H1 (cell line): ENCODE results near the gene ALDH1A3. TPM values are rescaled to one million over a fixed set of nuclear protein-coding genes. Genes with fewer than 3 reads are reported as not detected.

Source experiments
- CTCF ChIA-PET: fragments of 300-600 bp; sonication (Branson Sonifier 250); formaldehyde crosslinking; loops from one replicate; lab custom pipeline; 2021; ENCODE audit not compliant: partially characterized antibody; lab: Charles Lee
- POLR2A ChIA-PET: fragments of 300-600 bp; sonication (Branson Sonifier 250); formaldehyde crosslinking; loops from one replicate; lab custom pipeline; 2021; ENCODE audit warnings: inconsistent platforms; ENCODE audit not compliant: partially characterized antibody; lab: Charles Lee
- DNase-seq, 2 experiments: peaks; one replicate each; pipeline versions ENCODE4 v3.0.0 to v3.0.0-alpha.2; 2010 to 2022; ENCODE audit warnings: low spot score in 2 of 2, low read depth in 1 of 2, mixed read lengths in 1 of 2
- FAIRE-seq: peaks from 2 replicates; lab custom pipeline; 2011; peaks lifted over from hg19 to GRCh38; lab: Jason Lieb, UNC
- H2AFZ ChIP-seq: 2 replicates; pipeline ENCODE4 v1.8.1; 2012; ENCODE audit warnings: low read length, inconsistent platforms
- H2AK5ac ChIP-seq: 2 replicates; pipeline ENCODE4 v1.6.1; 2013; ENCODE audit warnings: low read depth, low read length
- H2BK120ac ChIP-seq: replicated peaks from 2 replicates; pipeline ENCODE3; 2013; ENCODE audit warnings: low read depth, low read length, inconsistent platforms
- H2BK12ac ChIP-seq: 2 replicates; pipeline ENCODE4 v1.6.1; 2013; ENCODE audit warnings: low read depth, low read length
- H2BK15ac ChIP-seq: 2 replicates; pipeline ENCODE4 v1.6.1; 2013; ENCODE audit warnings: low read length
- H2BK20ac ChIP-seq: 2 replicates; pipeline ENCODE4 v1.6.1; 2013; ENCODE audit warnings: low read length
- H2BK5ac ChIP-seq: 2 replicates; pipeline ENCODE4 v1.6.1; 2013; ENCODE audit warnings: low read depth, low read length
- H3K14ac ChIP-seq: 2 replicates; pipeline ENCODE4 v1.6.1; 2013; ENCODE audit warnings: inconsistent platforms; ENCODE audit not compliant: insufficient read length
- H3K18ac ChIP-seq: 2 replicates; pipeline ENCODE4 v1.6.1; 2013; ENCODE audit warnings: low read length; ENCODE audit errors: extremely low read depth
- H3K23ac ChIP-seq: 2 replicates; pipeline ENCODE4 v1.6.1; 2013; ENCODE audit warnings: inconsistent platforms; ENCODE audit not compliant: insufficient read length
- H3K23me2 ChIP-seq: 2 replicates; pipeline ENCODE4 v1.6.1; 2013; ENCODE audit warnings: low read depth, low read length
- H3K27ac ChIP-seq: 2 replicates; pipeline ENCODE4 v1.6.1; 2011; ENCODE audit warnings: low read depth, low read length, inconsistent platforms
- H3K27me3 ChIP-seq, 4 experiments: replicated peaks in 1 of 4; 1 replicate in 1 of 4; 2 replicates in 3 of 4; pipeline versions ENCODE4 v1.6.1 to v1.8.1; 2011 to 2013; ENCODE audit warnings: low read length in 3 of 4, mild to moderate bottlenecking in 3 of 4, inconsistent platforms in 2 of 4, mixed read lengths in 2 of 4, moderate library complexity in 1 of 4; ENCODE audit not compliant: control insufficient read depth in 3 of 4, insufficient read depth in 3 of 4; ENCODE audit errors: extremely low read depth in 1 of 4
- H3K36me3 ChIP-seq, 4 experiments: 2 replicates each; pipeline versions ENCODE4 v1.6.1 to v1.8.1; 2011 to 2013; ENCODE audit warnings: mild to moderate bottlenecking in 4 of 4, low read length in 3 of 4, moderate library complexity in 2 of 4, control low read depth in 1 of 4, inconsistent platforms in 1 of 4; ENCODE audit not compliant: insufficient read depth in 4 of 4, control insufficient read depth in 2 of 4
- H3K4ac ChIP-seq: replicated peaks from 2 replicates; pipeline ENCODE3; 2013; ENCODE audit warnings: low read length, low read depth, mixed read lengths, inconsistent platforms; ENCODE audit not compliant: insufficient read length
- H3K4me1 ChIP-seq, 4 experiments: replicated peaks in 1 of 4; 1 replicate in 1 of 4; 2 replicates in 3 of 4; pipeline versions ENCODE4 v1.6.1 to v1.8.1; 2011 to 2013; ENCODE audit warnings: low read length in 3 of 4, inconsistent platforms in 2 of 4, mixed read lengths in 1 of 4; ENCODE audit not compliant: insufficient read depth in 4 of 4, control insufficient read depth in 3 of 4
- H3K4me2 ChIP-seq, 2 experiments: 2 replicates each; pipeline versions ENCODE4 v1.6.1 to v1.8.1; 2011 to 2013; ENCODE audit warnings: low read depth in 2 of 2, low read length in 2 of 2, control low read depth in 1 of 2, inconsistent platforms in 1 of 2, mild to moderate bottlenecking in 1 of 2; ENCODE audit not compliant: insufficient read depth in 1 of 2
- H3K4me3 ChIP-seq, 4 experiments: fragments of 200-600, 300-600 bp in 1 of 4; sonication (generic), shearing (Covaris generic), sonication (Bioruptor Twin) in 1 of 4; 2 replicates each; pipeline versions ENCODE4 v1.5.1 to v1.8.1; 2011 to 2016; ENCODE audit warnings: low read length in 4 of 4, low read depth in 3 of 4, control low read depth in 2 of 4, inconsistent platforms in 2 of 4, mild to moderate bottlenecking in 2 of 4, mixed read lengths in 1 of 4, moderate library complexity in 1 of 4; ENCODE audit not compliant: insufficient read depth in 2 of 4; ENCODE audit errors: extremely low read depth in 1 of 4
- H3K56ac ChIP-seq: replicated peaks from 2 replicates; pipeline ENCODE3; 2013; ENCODE audit warnings: low read depth, mild to moderate bottlenecking, mixed read lengths, low read length, inconsistent platforms; ENCODE audit not compliant: insufficient read length
- H3K79me1 ChIP-seq: 2 replicates; pipeline ENCODE4 v1.6.1; 2013; ENCODE audit warnings: low read depth, low read length, control low read depth
- H3K79me2 ChIP-seq, 2 experiments: 2 replicates each; pipeline versions ENCODE4 v1.6.1 to v1.8.1; 2012 to 2013; ENCODE audit warnings: low read length in 2 of 2, mild to moderate bottlenecking in 2 of 2, inconsistent platforms in 1 of 2; ENCODE audit not compliant: insufficient read depth in 2 of 2, control insufficient read depth in 1 of 2
- H3K9ac ChIP-seq, 4 experiments: replicated peaks in 1 of 4; 1 replicate in 1 of 4; 2 replicates in 3 of 4; pipeline versions ENCODE4 v1.6.1 to v1.8.1; 2011 to 2013; ENCODE audit warnings: low read depth in 3 of 4, low read length in 3 of 4, control low read depth in 2 of 4, mild to moderate bottlenecking in 2 of 4, moderate library complexity in 2 of 4, inconsistent platforms in 1 of 4; ENCODE audit errors: extremely low read depth in 1 of 4
- H3K9me3 ChIP-seq, 2 experiments: 2 replicates each; pipeline versions ENCODE4 v1.6.1 to v1.8.1; 2012 to 2013; ENCODE audit warnings: mild to moderate bottlenecking in 2 of 2, moderate library complexity in 2 of 2, control low read depth in 1 of 2, inconsistent platforms in 1 of 2, low read depth in 1 of 2, low read length in 1 of 2, mixed read lengths in 1 of 2; ENCODE audit not compliant: insufficient read depth in 2 of 2
- H4K20me1 ChIP-seq, 2 experiments: replicated peaks in 1 of 2; 2 replicates each; pipeline versions ENCODE3 to v1.8.1; 2011 to 2013; ENCODE audit warnings: inconsistent platforms in 2 of 2, low read length in 2 of 2, mild to moderate bottlenecking in 1 of 2; ENCODE audit not compliant: insufficient read depth in 2 of 2, control insufficient read depth in 1 of 2
- H4K5ac ChIP-seq: 2 replicates; pipeline ENCODE4 v1.6.1; 2013; ENCODE audit warnings: low read length, low read depth, mixed read lengths, inconsistent platforms; ENCODE audit not compliant: insufficient read length
- H4K8ac ChIP-seq: 2 replicates; pipeline ENCODE4 v1.8.0; 2013; ENCODE audit warnings: mild to moderate bottlenecking, moderate library complexity, low read length, inconsistent platforms; ENCODE audit not compliant: insufficient read depth; ENCODE audit errors: extremely low read depth
- H4K91ac ChIP-seq: replicated peaks from 2 replicates; pipeline ENCODE3; 2013; ENCODE audit warnings: low read length, mixed read lengths, inconsistent platforms; ENCODE audit not compliant: insufficient read length
- CHD1 ChIP-seq: IDR thresholded peaks from 2 replicates; pipeline ENCODE4 v1.6.1; 2012; ENCODE audit warnings: low read depth, low read length, improper control_type of control experiment
- HDAC6 ChIP-seq: IDR thresholded peaks from one replicate; pipeline ENCODE4 v1.7.1; 2012; ENCODE audit warnings: low read depth, mild to moderate bottlenecking, inconsistent platforms, low read length, moderate library complexity
- JUN ChIP-seq: IDR thresholded peaks from 2 replicates; pipeline ENCODE4 v1.6.1; 2011; ENCODE audit warnings: low read depth, mild to moderate bottlenecking, improper control_type of control experiment, low read length
- KDM1A ChIP-seq: fragments of 200-600, 300-600 bp; sonication (generic); IDR thresholded peaks from 2 replicates; pipeline ENCODE4 v1.7.1; 2016; ENCODE audit warnings: mild to moderate bottlenecking, low read length, borderline replicate concordance
- KDM4A ChIP-seq: IDR thresholded peaks from one replicate; pipeline ENCODE4 v1.7.1; 2012; ENCODE audit warnings: low read depth, mild to moderate bottlenecking, moderate library complexity, low read length, inconsistent platforms; ENCODE audit not compliant: severe bottlenecking
- NRF1 ChIP-seq: IDR thresholded peaks from 2 replicates; pipeline ENCODE4 v1.6.1; 2011; ENCODE audit warnings: mild to moderate bottlenecking, low read depth, low read length, improper control_type of control experiment
- RAD21 ChIP-seq, 2 experiments: IDR thresholded peaks in 1 of 2; conservative IDR thresholded peaks in 1 of 2; 2 replicates each; pipeline ENCODE4 v1.6.1; 2011; ENCODE audit warnings: low read depth in 2 of 2, low read length in 2 of 2, improper control_type of control experiment in 1 of 2, inconsistent platforms in 1 of 2, mild to moderate bottlenecking in 1 of 2, moderate library complexity in 1 of 2
- SIRT6 ChIP-seq: IDR thresholded peaks from one replicate; pipeline ENCODE4 v1.7.1; 2012; ENCODE audit warnings: low read length, inconsistent platforms
- SIX5 ChIP-seq: IDR thresholded peaks from 2 replicates; pipeline ENCODE4 v1.6.1; 2011; ENCODE audit warnings: mild to moderate bottlenecking, low read depth, low read length
- TAF7 ChIP-seq: optimal IDR thresholded peaks from 2 replicates; pipeline ENCODE3; 2011; ENCODE audit warnings: low read depth, mild to moderate bottlenecking, inconsistent platforms, low read length, moderate library complexity, borderline replicate concordance
- ZNF274 ChIP-seq: IDR thresholded peaks from 2 replicates; pipeline ENCODE4 v1.7.0; 2012; ENCODE audit warnings: low read length, borderline replicate concordance; ENCODE audit errors: extremely low read depth
- WGBS, 2 experiments: shearing (Covaris generic) in 1 of 2; methylation state at CpG; one replicate each; pipeline versions ENCODE4 v1.1.6 to v1.1.7; 2013 to 2015; ENCODE audit warnings: low lambda C conversion rate in 2 of 2, mixed read lengths in 2 of 2, inconsistent platforms in 1 of 2, low coverage in 1 of 2, missing lambda C conversion rate in 1 of 2; ENCODE audit not compliant: insufficient replicate concordance in 2 of 2, insufficient coverage in 1 of 2, insufficient read length in 1 of 2; ENCODE audit errors: extremely low coverage in 1 of 2, missing lambda C conversion rate in 1 of 2; 5-methylcytosine and 5-hydroxymethylcytosine counted together
- polyA plus RNA-seq, 7 experiments: library from polyadenylated mRNA; depleted of rRNA in 3 of 7; stranded (reverse) in 5 of 7; unstranded in 2 of 7; fragments of >200 nt in 5 of 7; fragments of 200-250 nt in 2 of 7; gene quantifications; 1 replicate in 5 of 7; 2 replicates in 1 of 7; 4 replicates in 1 of 7; pipeline versions ENCODE4 v1.2.1 to v1.2.3, GENCODE V29; 2011 to 2013; ENCODE audit warnings: missing spikeins in 2 of 7, mixed read lengths in 2 of 7
- total RNA-seq: library from RNA; stranded (reverse); fragmentation: NEBNext Ultra II Directional; extraction: Animal tissue kit (Norgen Biotek cat#: 25700); gene quantifications from 2 replicates; pipeline ENCODE4 v1.2.1, GENCODE V29; 2021

ALDH1A3 gene
- total and polyA plus RNA-seq, 2 of the 8 experiments (the other 6 are each of a cell fraction or from before 2014, with no cell fraction given): 2.2 to 5.5 TPM

DNA sequence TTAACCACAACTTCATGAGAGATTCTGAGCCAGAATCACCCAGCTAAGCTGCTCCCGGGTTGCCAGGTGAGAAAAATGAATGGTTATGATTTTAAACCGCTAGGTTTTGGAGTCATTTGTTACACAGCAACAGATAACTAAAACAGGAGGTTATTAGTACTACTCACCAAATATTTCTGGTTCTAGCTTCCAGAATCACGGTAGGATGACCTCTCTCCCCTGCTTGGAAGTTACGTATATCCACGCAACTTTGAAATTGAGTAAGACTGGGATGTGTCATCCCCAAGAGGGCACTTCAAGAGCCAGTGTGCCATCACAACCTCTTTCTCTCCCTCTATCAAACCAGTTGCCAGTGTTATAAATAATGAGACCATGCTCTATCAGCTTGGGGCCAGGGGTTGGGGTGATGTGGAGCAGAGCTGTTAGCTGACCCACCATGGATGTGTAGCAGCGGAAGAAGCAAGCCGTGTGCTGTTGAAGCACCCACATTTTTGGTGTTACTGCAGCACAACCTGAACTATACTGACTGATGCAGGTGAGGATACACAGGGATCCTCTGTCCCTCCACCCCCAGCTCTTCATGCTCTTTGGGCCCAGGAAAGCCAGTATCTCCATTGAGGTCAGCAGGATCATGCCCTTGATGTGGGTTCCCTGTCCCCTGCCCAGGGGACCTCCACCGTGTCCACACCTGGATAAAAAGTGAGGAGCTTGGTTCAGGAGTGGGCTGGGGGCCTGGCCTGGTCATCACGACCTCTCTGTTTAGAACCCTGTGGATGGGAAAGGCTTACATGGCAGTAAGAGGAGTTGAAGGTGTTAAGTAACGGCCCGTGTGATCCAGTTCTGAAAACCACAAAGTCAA, 19.4 kb upstream of the ALDH1A3 start:
- H2BK15ac ChIP-seq: no peak overlapping the region
- CTCF ChIA-PET: interaction anchor here (0.6 to 3.1 kb wide), 8 partner anchors 9 to 151 kb away, joined by 3 to 25 read pairs (median 3); no protein-coding TSS in a partner anchor
- no peak for TF ChIP-seq CHD1
- TF ChIP-seq KDM4A: no peak
- no peak for TF ChIP-seq KDM1A
- TF ChIP-seq TAF7: no peak
- no peak for TF ChIP-seq JUN
- no peak for TF ChIP-seq RAD21 (IDR thresholded peaks at IDR 0.05 in 1 of 2, conservative IDR thresholded peaks at IDR 0.05 in 1 of 2; ENCODE audit: low read depth in 2 of 2, low read length in 2 of 2)
- TF ChIP-seq HDAC6: no peak
- TF ChIP-seq SIRT6: no peak
- TF ChIP-seq NRF1: no peak
- TF ChIP-seq SIX5: no peak
- no peak for TF ChIP-seq ZNF274

More for the DNA sequence above, 19.4 kb upstream of the ALDH1A3 start:
- H3K23me2 ChIP-seq: no peaks in the 10 kb centered on the region
- H4K5ac ChIP-seq: no peak overlapping the region
- H3K9ac ChIP-seq: no peak overlapping the region
- H3K23ac ChIP-seq: no peak overlapping the region
- H4K8ac ChIP-seq: no peak overlapping the region
- no peak overlapping the region for H4K91ac ChIP-seq
- H2BK120ac ChIP-seq: no peak overlapping the region
- H3K27ac ChIP-seq: no peak overlapping the region
- no peak overlapping the region for H3K18ac ChIP-seq
- H2BK12ac ChIP-seq: no peak overlapping the region
- H3K36me3 ChIP-seq: no peaks in the 10 kb centered on the region
- H3K9me3 ChIP-seq: peaks cover 4 to 10% of the 10 kb centered on the region in 2 experiments; a peak in 2 of 4 replicates
- no peak overlapping the region for H3K4me2 ChIP-seq
- no peaks in the 10 kb centered on the region for H3K4me1 ChIP-seq
- no peak for DNase-seq
- no peaks in the 10 kb centered on the region for H3K27me3 ChIP-seq
- 88% methylated on average over 11 of the region's 11 CpGs; no CpG with 5 or more reads in 1 of the 2 experiments for WGBS, 2 experiments
- H3K14ac ChIP-seq: no peak overlapping the region
- no peak for FAIRE-seq
- H2BK20ac ChIP-seq: no peak overlapping the region
- no peak overlapping the region for H2AK5ac ChIP-seq
- no peak overlapping the region for H2BK5ac ChIP-seq
- H3K79me2 ChIP-seq: no peaks in the 10 kb centered on the region
- H4K20me1 ChIP-seq: no peaks in the 10 kb centered on the region
- H3K56ac ChIP-seq: no peak overlapping the region
- no peak overlapping the region for H3K4ac ChIP-seq
- no peaks in the 10 kb centered on the region for H3K79me1 ChIP-seq
- H2AFZ ChIP-seq: no peak overlapping the region
- H3K4me3 ChIP-seq: no peak overlapping the region
- POLR2A ChIA-PET: no interaction called here
